Skeletal muscle cell (primary cell): ENCODE data around the gene OR51D1.

Source experiments
- DNase-seq: peaks from one replicate; pipeline ENCODE4 v3.0.0-alpha.2; 2010; ENCODE audit warnings: low read depth
- H3K4me3 ChIP-seq: 2 replicates; pipeline ENCODE4 v1.5.1; 2011; ENCODE audit warnings: low read depth, mild to moderate bottlenecking, control low read depth, low read length, moderate library complexity

Gene OR51D1

DNA sequence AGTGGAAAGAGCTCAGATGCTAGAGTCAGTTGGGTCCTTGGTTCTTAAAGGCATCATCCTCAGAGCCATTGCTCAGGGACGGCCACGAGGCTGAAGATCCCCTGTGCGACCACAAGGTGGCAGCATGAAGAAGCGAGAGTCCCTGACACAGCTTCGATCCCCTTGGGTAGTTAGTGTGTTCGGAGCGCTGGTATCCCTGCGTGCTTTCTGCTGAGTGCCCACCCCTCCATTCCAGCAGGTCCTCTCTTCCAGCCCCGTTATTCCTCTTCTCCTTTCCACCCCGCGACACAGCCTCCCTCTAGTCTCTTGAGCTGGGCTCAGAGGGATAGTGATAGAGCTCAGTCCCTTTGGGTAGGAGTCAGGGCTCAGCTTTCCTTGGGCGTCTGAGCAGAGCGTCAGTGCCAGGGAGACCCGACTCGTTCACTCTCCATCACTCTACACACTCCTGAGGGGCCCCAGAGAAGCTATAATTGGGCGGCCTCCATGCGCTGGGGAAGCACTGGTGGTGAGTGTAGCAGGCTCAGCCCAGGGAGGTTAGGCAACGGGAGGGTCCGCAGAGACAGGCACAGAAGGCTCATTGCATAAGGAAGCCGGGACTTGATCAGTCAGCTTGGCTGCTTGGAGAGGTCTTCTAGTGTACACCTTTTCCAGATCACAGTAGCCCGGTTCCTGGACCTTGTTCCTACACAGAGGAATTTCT is at the start of gene OR51D1:
Gene OR51D1 (plus strand): TSS at position 516 of the 700 bp plus-strand sequence. CDS start 2,314 bp downstream, outside the sequence.
- no peak within 1 kb of the TSS for H3K4me3 ChIP-seq
- peak; percentile 17 for DNase-seq

DNA sequence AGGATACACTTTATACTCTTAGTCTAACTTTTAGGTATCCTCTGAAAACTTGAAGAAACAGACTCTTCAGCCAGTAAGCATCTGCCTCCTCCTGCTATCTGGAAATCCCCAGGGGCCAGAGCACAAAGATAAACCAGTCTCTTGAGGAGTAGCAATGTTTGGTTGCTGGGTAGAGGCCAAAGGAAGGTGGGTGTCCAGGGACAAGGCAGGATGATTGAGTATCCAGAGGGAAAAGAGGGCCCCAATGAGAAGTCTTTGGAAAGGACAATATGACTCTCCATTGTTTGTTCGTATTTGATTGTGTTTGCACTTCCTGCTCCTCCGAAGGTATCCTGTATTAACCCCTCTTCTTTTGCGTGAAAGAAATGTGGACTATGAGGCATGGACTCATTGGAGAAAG is 48.3 kb upstream of the OR51D1 start:
- no peak for DNase-seq
- no peak overlapping the region for H3K4me3 ChIP-seq

GRCh38 chr11:4593739-4594138 is 43.5 kb upstream of the OR51D1 start, which contains the start of gene OR52I1:
OR52I1 (plus strand) TSS chr11:4594039; CDS start chr11:4594039, 0 bp downstream.
- DNase-seq: no peak
- no peak within 1 kb of the TSS for H3K4me3 ChIP-seq

- DNase-seq: no peak
- no peak overlapping the region for H3K4me3 ChIP-seq
These were observed 32.2 kb upstream of the OR51D1 start for GRCh38 chr11:4605057-4605456.

GRCh38 chr11:4606231-4607015 is 30.9 kb upstream of the OR51D1 start:
- peak overlapping the region; percentile 73 for H3K4me3 ChIP-seq

DNA sequence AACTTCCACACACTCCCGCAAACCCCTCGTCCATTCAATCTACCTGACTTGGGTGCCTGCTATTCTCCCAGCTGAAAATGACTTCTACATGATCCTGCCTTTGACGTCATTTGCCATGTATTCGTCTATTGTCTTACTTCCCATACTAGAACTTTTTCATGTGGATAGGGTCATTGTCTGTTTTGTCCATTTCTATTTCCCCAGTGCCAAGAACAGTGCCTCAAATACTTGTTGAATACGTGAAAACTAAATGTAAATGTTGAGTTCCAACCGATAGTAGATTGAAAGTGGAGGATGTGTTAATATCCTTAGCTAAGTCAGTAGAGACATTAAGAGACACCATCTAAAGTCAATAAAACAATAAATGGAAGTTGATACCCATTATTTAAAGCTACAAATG is 30.2 kb upstream of the OR51D1 start:
- H3K4me3 ChIP-seq: peak overlapping the region; percentile 73
- no peak for DNase-seq

More at GRCh38 chr11:4606231-4607015, 30.9 kb upstream of the OR51D1 start:
- peak; percentile 31 for DNase-seq

DNA sequence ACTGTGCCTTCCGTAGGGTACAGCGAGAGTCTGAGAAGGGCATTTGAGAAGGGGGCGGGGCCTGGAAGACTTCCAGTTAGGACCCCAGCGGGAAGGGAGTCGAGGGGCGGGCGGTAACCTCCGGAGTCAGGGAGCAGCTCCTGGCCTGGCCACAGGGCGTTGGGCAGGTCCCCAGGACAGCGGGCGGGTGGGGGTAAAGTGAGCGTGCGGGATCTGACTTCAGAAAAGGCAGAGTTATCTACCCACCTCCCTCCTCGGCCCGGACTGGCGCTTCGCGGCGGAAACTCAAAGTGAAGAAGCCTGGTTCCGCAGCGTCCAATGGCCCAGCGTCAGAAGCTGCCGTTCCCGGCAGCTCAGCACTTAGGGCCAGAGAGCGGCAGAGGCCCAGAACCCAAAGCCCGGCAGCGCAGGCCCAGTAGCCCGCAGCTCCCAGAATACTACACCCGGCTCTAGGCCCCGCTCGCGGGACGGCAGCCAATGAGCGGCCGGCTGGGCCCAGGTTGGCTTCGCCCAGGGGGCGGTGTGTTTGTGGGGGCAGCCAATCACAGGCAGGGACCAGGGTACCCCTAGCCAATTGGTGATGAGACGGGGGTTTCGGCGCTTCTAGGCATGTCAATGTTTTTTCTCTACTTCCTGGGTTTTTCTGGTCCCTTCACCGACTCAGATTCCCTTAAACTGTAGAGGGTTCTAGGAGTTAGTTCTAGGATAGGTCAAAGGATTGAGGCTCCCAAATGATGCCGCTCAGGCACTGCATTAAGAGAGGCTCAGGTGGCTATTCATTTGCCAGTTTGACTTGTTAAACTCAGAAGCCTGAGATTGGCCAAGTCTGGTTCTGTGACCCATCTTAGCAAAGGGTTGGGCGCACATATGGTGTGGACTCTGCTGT is 29.3 kb upstream of the OR51D1 start, which contains the start of gene TRIM68:
Gene TRIM68 (minus strand): TSS at position 451 of the 886 bp plus-strand sequence. CDS start 2,727 bp downstream, outside the sequence.
- peak within 1 kb of the TSS; percentile 73 for H3K4me3 ChIP-seq
- DNase-seq: peak; percentile 85

- DNase-seq: no peak
- no peak overlapping the region for H3K4me3 ChIP-seq
These were observed 26.9 kb upstream of the OR51D1 start for GRCh38 chr11:4610258-4610935.

DNA sequence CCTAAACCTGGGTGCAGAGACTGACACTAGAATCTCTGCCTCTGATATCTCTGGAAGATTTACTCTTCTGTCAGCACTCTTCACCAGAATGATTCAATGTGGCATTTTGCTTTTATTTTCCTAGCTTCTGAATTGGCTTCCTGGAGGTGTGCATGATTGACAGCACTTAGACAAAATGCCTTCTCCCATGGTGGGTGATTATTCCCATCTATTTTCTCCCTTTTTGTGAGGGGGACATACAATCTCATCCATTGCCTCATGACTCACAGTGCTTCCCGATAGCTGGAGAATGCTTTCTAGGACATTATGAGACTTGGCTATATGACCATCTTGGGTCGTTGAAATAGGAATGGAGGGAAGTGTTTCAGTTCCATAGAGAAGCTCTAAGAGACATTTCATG is 25.3 kb upstream of the OR51D1 start:
- H3K4me3 ChIP-seq: no peak overlapping the region
- DNase-seq: no peak

DNA sequence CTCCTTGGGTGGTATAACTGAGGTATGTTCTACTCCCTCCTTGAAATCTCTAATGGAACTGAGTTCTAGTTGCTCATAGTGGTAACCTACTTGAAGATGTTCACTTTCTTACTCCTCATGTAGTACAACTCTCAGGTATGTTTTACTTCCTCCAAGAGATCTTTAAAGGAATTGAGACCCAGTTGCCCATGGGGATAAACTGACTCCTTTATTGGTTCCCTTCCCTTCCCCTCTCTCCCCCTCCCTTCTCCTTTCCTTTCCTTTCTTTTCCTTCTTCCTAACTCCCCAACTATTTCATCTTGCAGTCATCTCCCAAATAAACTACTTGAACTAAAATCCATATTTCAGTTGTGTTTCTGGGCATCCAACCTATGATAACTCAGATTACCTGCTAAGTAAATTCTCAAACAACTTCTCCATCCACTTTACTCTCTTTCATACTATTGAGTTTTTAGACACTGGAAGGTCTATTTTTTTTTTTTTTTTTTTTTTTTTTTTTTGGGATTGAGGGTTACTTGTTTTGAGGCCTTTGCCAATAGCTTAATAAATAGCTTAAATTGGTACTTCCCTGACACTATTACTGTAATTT is 21.3 kb upstream of the OR51D1 start:
- no peak for DNase-seq
- no peak overlapping the region for H3K4me3 ChIP-seq

DNA sequence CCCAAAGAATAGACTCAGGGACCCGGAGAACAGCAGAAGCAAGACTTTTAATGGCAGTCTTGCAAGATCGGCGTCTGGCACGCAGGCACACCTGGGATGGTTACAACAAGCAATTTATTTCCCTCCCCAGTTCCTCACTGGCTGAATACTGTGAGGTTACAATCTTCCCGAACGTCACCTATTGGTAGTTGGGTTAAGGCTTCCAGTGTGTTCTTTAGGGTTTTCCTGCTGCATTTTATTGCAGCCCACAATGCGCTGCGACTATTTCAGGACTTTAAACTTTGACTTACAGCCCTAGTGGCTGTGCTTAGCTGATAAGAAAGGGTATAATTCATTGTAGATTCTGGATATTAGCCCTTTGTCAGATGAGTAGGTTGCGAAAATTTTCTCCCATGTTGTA is 17.8 kb upstream of the OR51D1 start:
- DNase-seq: no peak

GRCh38 chr11:4626207-4627099 is 10.8 kb upstream of the OR51D1 start:
- peak; percentile 26 for DNase-seq
- no peak overlapping the region for H3K4me3 ChIP-seq

More for the DNA sequence above, 17.8 kb upstream of the OR51D1 start:
- no peak overlapping the region for H3K4me3 ChIP-seq

- no peak for DNase-seq
These were observed 1.1 kb upstream of the OR51D1 start for GRCh38 chr11:4636136-4636535.

DNA sequence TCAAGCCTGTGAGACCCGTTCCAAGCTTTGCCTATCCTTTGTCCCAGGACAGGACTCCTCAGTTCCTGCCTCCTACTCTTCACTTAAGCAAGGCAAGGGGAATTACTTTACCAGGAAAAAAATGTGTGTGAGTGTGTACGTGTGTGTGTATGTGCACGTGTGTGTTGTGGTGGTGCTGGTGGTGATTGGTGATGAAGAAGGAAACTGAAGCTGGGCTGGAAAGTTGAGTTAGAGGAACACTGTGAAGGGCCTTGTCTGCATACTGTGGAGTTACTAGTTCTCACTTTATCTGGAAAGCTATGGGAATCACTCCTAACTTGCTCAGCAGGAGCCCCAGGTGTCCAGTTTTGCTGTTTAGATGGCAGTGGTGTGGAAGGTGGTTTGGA is 378 bp downstream of the OR51D1 start:
- no peak overlapping the region for H3K4me3 ChIP-seq
- no peak for DNase-seq

More at GRCh38 chr11:4636136-4636535, 1.1 kb upstream of the OR51D1 start:
- no peak overlapping the region for H3K4me3 ChIP-seq

DNA sequence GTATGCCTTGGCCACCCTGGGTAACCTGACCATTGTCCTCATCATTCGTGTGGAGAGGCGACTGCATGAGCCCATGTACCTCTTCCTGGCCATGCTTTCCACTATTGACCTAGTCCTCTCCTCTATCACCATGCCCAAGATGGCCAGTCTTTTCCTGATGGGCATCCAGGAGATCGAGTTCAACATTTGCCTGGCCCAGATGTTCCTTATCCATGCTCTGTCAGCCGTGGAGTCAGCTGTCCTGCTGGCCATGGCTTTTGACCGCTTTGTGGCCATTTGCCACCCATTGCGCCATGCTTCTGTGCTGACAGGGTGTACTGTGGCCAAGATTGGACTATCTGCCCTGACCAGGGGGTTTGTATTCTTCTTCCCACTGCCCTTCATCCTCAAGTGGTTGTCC is 2.7 kb downstream of the OR51D1 start:
- DNase-seq: no peak
- no peak overlapping the region for H3K4me3 ChIP-seq

- no peak for DNase-seq
These were observed 4.2 kb downstream of the OR51D1 start for GRCh38 chr11:4641501-4641900.

GRCh38 chr11:4642043-4642442 is 4.8 kb downstream of the OR51D1 start:
- DNase-seq: no peak
- H3K4me3 ChIP-seq: no peak overlapping the region

More at GRCh38 chr11:4641501-4641900, 4.2 kb downstream of the OR51D1 start:
- H3K4me3 ChIP-seq: no peak overlapping the region

DNA sequence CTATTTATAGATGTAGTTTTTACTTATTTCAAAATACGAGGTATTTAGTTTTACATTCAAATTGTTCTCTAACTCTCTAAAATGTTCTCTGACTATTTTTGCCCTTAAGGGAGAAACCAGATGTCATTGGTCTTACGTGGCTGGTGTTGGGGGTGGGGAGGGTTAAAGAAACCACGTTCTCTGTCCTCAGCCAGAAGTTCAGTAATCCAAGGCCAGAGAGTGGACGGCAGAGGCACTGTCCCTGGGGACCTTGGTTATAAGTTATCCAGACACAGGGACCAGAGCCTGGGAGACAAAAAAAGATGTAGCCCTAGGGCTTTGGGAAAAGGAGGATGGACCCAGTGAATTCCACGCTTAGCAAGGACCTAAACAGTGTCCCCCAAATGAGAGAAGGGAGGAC is 5.8 kb downstream of the OR51D1 start:
- no peak for DNase-seq
- H3K4me3 ChIP-seq: no peak overlapping the region
